GM10248 (cell line): ENCODE results near the gene SSU72.

ENCODE experiments used
- CTCF ChIA-PET: fragments of 300-600 bp; sonication (Branson Sonifier 250); formaldehyde crosslinking; extraction: SDS; loops from one replicate; lab custom pipeline; 2021; ENCODE audit warnings: antibody characterized with exemption; lab: Yijun Ruan, JAX
- POLR2A ChIA-PET: fragments of 350-650 bp; sonication (Branson Sonifier 250); formaldehyde crosslinking; extraction: SDS; loops from one replicate; lab custom pipeline; 2020; ENCODE audit warnings: antibody characterized with exemption; lab: Yijun Ruan, JAX
- DNase-seq: peaks from one replicate; pipeline ENCODE4 v3.0.0; 2012; ENCODE audit errors: extremely low spot score
- TF ChIP-seq, protein P1 (sequence below): IDR thresholded peaks from 2 replicates; pipeline ENCODE4 v1.5.1; 2012; ENCODE audit warnings: mild to moderate bottlenecking, low read depth; ENCODE audit errors: extremely low read depth, missing control alignments, control extremely low read depth

Gene SSU72

GRCh38 chr1:1616838-1617237, 42.2 kb upstream of the SSU72 start:
- DNase-seq = no peak
- TF ChIP-seq, protein P1, sequence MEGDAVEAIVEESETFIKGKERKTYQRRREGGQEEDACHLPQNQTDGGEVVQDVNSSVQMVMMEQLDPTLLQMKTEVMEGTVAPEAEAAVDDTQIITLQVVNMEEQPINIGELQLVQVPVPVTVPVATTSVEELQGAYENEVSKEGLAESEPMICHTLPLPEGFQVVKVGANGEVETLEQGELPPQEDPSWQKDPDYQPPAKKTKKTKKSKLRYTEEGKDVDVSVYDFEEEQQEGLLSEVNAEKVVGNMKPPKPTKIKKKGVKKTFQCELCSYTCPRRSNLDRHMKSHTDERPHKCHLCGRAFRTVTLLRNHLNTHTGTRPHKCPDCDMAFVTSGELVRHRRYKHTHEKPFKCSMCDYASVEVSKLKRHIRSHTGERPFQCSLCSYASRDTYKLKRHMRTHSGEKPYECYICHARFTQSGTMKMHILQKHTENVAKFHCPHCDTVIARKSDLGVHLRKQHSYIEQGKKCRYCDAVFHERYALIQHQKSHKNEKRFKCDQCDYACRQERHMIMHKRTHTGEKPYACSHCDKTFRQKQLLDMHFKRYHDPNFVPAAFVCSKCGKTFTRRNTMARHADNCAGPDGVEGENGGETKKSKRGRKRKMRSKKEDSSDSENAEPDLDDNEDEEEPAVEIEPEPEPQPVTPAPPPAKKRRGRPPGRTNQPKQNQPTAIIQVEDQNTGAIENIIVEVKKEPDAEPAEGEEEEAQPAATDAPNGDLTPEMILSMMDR = no peak
- ChIA-PET CTCF (no interaction called here), POLR2A (no interaction called here)

DNA sequence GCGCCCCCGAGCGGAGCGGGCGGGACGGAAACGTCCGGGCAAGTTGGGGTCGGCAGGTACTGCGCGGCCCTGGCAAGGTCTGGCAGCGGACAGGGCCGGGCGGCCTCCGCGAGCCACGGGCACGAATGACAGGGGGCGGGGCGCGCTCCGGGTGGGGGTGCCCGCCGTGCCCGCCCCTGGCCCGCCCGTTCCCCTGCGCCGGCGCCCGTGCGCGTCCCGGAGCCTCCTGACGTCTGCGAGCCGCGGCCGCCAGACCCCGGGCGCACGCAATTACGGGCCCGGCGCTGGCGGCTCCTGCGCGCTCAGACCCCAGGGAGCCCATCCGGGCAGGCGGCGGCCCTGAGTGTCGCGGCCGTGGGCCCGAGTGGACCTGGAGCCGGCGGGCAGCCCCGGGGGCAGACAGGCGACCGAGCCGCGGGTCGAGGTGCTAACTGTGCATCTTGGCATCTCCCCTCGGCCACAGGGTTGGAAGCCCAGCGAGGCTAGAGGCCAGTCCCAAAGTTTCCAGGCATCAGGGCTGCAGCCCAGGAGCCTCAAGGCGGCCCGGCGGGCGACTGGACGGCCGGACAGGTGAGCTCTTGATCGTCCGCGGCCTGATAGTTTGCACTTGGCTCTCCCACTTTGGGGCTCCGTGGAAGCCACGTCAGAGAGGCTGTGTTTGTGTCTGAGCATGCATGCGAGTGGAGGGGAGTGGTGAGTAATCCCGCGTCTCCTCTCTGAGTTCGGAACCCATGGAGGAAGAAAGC, 41.6 kb upstream of the SSU72 start:
- TF ChIP-seq, protein P1 = no peak
- CTCF ChIA-PET = no interaction called here
- DNase-seq = peak; percentile 67
- POLR2A ChIA-PET = interaction anchor here (1.0 kb wide), 1 partner anchor 13 kb away, joined by 3 read pairs; no protein-coding TSS in a partner anchor

GRCh38 chr1:1615256-1616044, 40.8 kb upstream of the SSU72 start, which contains the start of gene MIB2:
TSS of gene MIB2 (plus strand) at chr1:1615500. CDS start at chr1:1623453, 7,953 bp downstream.
- peak; percentile 100 for DNase-seq
- ChIA-PET POLR2A (interaction anchor here (0.6 to 1.0 kb wide), 2 partner anchors 12 to 196 kb away, joined by 3 read pairs; no protein-coding TSS in a partner anchor), CTCF (no interaction called here)
- TF ChIP-seq, protein P1 = no peak

GRCh38 chr1:1614954-1615255, 40.2 kb upstream of the SSU72 start:
- TF ChIP-seq, protein P1 = no peak
- POLR2A ChIA-PET = interaction anchor here (0.7 kb wide), 1 partner anchor 37 kb away, joined by 3 read pairs; no protein-coding TSS in a partner anchor
- DNase-seq = no peak
- CTCF ChIA-PET = interaction anchor here (1.5 kb wide), 1 partner anchor 17 kb away, joined by 3 read pairs; no protein-coding TSS in a partner anchor

- TF ChIP-seq, protein P1 = no peak
- DNase-seq = no peak
- POLR2A ChIA-PET = interaction anchor here (0.7 kb wide), 1 partner anchor 37 kb away, joined by 3 read pairs; no protein-coding TSS in a partner anchor
- CTCF ChIA-PET = interaction anchor here (0.8 to 1.6 kb wide), 4 partner anchors 8 to 64 kb away, joined by 3 to 4 read pairs (median 3); no protein-coding TSS in a partner anchor
These were observed 39.7 kb upstream of the SSU72 start for GRCh38 chr1:1614204-1614953.
